GM23248 (cell line): ENCODE results near the gene NACA2.

ENCODE experiments used
- EZH2 ChIP-seq: fragments of 200-600 bp; sonication (generic); IDR thresholded peaks from 2 replicates; pipeline ENCODE4 v1.6.1; 2018; ENCODE audit warnings: antibody characterized with exemption, mild to moderate bottlenecking; ENCODE audit not compliant: insufficient read depth, poor library complexity, severe bottlenecking
- EZH2phosphoT487 ChIP-seq: fragments of 200-600 bp; sonication (generic); IDR thresholded peaks from 2 replicates; pipeline ENCODE4 v1.6.1; 2018; ENCODE audit warnings: antibody characterized with exemption, moderate library complexity, mild to moderate bottlenecking, low read depth; ENCODE audit not compliant: insufficient read depth

DNA sequence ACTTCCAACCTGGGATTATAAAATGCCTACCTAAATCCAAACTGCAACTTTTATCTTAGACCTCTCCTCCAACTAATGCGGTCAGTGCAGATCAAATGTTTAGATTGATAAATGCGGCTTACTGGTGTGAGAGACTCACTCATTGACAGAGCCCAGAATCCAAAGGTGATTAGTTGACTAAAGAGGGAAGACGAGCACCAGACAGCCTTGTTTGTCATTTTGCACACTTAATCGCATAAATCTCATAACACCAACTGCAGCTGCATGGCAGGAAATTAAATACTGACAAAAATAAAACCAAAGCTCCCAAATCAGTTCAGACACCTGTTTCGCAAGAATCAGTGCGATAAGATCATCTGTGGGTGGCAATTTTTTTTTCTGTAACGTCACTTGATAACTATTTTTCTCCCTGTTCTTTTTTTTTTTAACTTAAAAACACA lies 35.9 kb downstream of the NACA2 start:
- TF ChIP-seq EZH2phosphoT487, result no peak
- TF ChIP-seq EZH2, result no peak
